ENCODE measurements around the gene SORBS2. TPM values are rescaled to one million over a fixed set of nuclear protein-coding genes. Genes with fewer than 3 reads are reported as not detected.

Gene SORBS2
- total RNA-seq, 1 donor from 2014 or later, result 18.8 TPM

GRCh38 chr4:185566972-185567371 is 245.0 kb downstream of the SORBS2 start:
- TF ChIP-seq CTCF (IDR thresholded peaks at IDR 0.05; ENCODE audit: insufficient read depth, low read length, poor library complexity, severe bottlenecking), result no peak
- Histone ChIP-seq H3K27me3 (ENCODE audit: control insufficient read depth, insufficient read depth, low read length) (no peaks in the 10 kb centered on the region), H3K4me3 (ENCODE audit: low read depth, low read length) (no peak overlapping the region), H3K36me3 (ENCODE audit: control insufficient read depth, insufficient read depth, low read length) (no peaks in the 10 kb centered on the region)
- peak; percentile 35 for DNase-seq (ENCODE audit: low read depth)

GRCh38 chr4:185566425-185566824 is 245.6 kb downstream of the SORBS2 start:
- Histone ChIP-seq H3K36me3 (ENCODE audit: control insufficient read depth, insufficient read depth, low read length) (no peaks in the 10 kb centered on the region), H3K4me3 (ENCODE audit: low read depth, low read length) (no peak overlapping the region), H3K27me3 (ENCODE audit: control insufficient read depth, insufficient read depth, low read length) (no peaks in the 10 kb centered on the region)
- DNase-seq (ENCODE audit: low read depth), result no peak
- no peak for TF ChIP-seq CTCF (IDR thresholded peaks at IDR 0.05; ENCODE audit: insufficient read depth, low read length, poor library complexity, severe bottlenecking)

GRCh38 chr4:185565696-185566095 is 246.3 kb downstream of the SORBS2 start:
- DNase-seq (ENCODE audit: low read depth), result no peak
- H3K27me3 ChIP-seq (ENCODE audit: control insufficient read depth, insufficient read depth, low read length), result no peaks in the 10 kb centered on the region
- no peaks in the 10 kb centered on the region for H3K36me3 ChIP-seq (ENCODE audit: control insufficient read depth, insufficient read depth, low read length)
- TF ChIP-seq CTCF (IDR thresholded peaks at IDR 0.05; ENCODE audit: insufficient read depth, low read length, poor library complexity, severe bottlenecking), result no peak
- H3K4me3 ChIP-seq (ENCODE audit: low read depth, low read length), result no peak overlapping the region

GRCh38 chr4:185564349-185564748 is 247.6 kb downstream of the SORBS2 start:
- no peak for TF ChIP-seq CTCF (IDR thresholded peaks at IDR 0.05; ENCODE audit: insufficient read depth, low read length, poor library complexity, severe bottlenecking)
- Histone ChIP-seq H3K36me3 (ENCODE audit: control insufficient read depth, insufficient read depth, low read length) (no peaks in the 10 kb centered on the region), H3K4me3 (ENCODE audit: low read depth, low read length) (no peak overlapping the region), H3K27me3 (ENCODE audit: control insufficient read depth, insufficient read depth, low read length) (no peaks in the 10 kb centered on the region)
- DNase-seq (ENCODE audit: low read depth), result no peak

GRCh38 chr4:185562531-185562930 is 249.5 kb downstream of the SORBS2 start:
- DNase-seq (ENCODE audit: low read depth), result no peak

More at GRCh38 chr4:185562531-185562930, 249.5 kb downstream of the SORBS2 start:
- Histone ChIP-seq H3K36me3 (ENCODE audit: control insufficient read depth, insufficient read depth, low read length) (no peaks in the 10 kb centered on the region), H3K27me3 (ENCODE audit: control insufficient read depth, insufficient read depth, low read length) (no peaks in the 10 kb centered on the region), H3K4me3 (ENCODE audit: low read depth, low read length) (no peak overlapping the region)
- TF ChIP-seq CTCF (IDR thresholded peaks at IDR 0.05; ENCODE audit: insufficient read depth, low read length, poor library complexity, severe bottlenecking), result no peak
